A204.1 (cell line): ENCODE data around the gene CDH3.

Source experiments
- FAIRE-seq: peaks from 2 replicates; lab custom pipeline; 2012; peaks lifted over from hg19 to GRCh38; lab: Jason Lieb, UNC

The CDH3 gene

DNA sequence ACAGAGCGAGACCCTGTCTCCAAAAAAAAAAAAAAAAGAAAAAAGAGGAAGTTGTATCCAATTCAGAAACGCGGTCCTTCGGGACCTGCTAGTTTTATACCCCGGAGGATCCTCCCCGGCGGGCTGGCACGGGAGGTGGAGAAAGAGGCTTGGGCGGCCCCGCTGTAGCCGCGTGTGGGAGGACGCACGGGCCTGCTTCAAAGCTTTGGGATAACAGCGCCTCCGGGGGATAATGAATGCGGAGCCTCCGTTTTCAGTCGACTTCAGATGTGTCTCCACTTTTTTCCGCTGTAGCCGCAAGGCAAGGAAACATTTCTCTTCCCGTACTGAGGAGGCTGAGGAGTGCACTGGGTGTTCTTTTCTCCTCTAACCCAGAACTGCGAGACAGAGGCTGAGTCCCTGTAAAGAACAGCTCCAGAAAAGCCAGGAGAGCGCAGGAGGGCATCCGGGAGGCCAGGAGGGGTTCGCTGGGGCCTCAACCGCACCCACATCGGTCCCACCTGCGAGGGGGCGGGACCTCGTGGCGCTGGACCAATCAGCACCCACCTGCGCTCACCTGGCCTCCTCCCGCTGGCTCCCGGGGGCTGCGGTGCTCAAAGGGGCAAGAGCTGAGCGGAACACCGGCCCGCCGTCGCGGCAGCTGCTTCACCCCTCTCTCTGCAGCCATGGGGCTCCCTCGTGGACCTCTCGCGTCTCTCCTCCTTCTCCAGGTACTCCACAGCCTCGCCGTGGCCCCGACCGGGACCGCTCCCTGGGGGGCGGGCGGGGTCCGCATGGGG, at the start of gene CDH3:
Gene CDH3, plus strand, starts transcription at position 596 of the 779 bp plus-strand sequence. Its CDS starts 70 bp downstream, at position 666.
- no peak for FAIRE-seq

DNA sequence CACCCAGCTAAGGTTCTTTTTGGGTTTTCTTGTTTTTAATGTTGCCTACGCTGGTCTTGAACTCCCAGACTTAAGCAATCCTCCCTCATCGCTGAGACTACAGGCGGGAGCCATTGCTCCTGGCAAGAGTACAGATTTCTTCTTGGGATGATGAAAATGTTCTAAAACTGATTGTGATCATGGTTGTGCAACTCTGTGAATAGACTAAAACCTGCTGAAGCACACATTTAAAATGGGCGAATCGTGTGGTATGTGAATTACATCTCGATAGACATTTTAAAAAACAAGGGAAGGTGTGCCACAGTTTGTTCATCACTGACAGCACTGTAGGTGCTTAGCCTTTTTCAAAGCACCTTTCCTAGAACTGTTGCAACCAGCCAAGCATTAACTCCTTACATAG, 48.8 kb upstream of the CDH3 start:
- no peak for FAIRE-seq

DNA sequence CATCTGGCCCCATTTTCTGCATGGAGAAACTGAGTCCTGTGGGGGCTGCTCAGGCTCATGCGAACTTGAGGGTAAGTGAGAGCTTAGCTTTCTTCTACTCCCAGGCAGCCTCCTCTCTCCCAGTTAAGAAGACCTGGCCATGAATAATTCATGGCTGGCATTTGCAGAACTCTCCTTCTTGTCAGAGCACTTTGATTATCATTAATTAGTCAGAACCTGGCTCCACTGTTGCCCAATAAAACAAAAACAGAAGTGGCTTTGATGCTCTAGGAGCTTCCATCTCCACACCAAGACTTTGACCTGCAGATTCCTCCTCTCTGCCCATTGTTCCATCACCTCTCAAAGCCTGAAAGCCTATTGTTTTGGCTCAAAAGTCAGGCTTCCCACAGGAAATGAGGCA, 45.5 kb upstream of the CDH3 start:
- FAIRE-seq: no peak

DNA sequence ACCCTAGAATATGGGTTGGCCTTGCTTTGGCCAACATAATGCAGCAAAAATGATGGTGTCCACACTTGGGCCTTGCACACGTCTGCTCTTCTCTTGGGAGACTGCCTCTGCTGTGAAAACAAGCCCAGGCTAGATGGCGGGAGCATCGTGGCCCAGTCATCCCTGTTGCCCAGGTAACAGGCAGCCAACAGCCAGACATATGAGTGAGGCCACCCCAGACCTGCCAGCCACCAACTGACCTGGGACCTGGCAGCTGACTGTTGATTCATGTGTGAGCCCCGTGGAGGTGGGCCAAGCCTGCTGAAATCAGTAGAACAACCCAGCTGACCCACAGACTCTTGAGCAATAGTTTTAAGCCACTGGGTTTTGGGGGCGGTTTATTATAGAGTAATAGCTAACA, 39.4 kb upstream of the CDH3 start:
- no peak for FAIRE-seq

DNA sequence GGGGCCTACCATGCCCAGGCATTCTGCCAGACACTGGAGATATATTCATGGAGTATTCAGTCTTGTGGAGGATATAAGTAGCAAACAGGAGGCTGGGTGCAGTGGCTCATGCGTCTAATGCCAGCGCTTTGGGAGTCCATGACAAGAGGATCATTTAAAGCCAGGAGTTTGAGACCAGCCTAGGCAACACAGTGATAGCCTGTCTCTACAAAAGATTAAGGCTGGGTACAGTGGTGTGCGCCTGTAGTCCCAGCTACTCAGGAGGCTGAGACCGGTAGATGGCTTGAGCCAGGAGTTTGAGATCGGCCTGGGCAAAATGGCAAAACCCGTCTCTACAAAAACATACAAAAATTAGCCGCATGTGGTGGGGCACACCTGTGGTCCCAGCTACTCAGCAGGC, 37.7 kb upstream of the CDH3 start:
- no peak for FAIRE-seq

DNA sequence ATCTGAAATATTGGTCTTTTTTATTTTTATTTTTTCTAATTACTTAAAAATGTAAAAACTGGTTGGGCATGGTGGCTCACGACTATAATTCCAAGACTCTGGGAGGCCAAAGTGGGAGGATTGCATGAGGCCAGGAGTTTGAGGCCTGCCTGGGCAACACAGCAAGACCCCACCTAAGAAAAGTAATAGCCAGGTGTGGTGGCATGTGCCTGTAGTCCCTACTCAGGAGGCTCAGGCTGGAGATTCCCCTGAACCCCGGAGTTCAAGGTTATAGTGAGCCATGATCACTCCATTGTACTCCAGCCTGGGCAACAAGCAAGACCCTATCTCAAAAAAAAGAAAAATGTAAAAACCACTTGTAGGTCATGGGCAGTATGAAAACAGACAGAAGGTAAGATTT, 36.8 kb upstream of the CDH3 start:
- FAIRE-seq: no peak

DNA sequence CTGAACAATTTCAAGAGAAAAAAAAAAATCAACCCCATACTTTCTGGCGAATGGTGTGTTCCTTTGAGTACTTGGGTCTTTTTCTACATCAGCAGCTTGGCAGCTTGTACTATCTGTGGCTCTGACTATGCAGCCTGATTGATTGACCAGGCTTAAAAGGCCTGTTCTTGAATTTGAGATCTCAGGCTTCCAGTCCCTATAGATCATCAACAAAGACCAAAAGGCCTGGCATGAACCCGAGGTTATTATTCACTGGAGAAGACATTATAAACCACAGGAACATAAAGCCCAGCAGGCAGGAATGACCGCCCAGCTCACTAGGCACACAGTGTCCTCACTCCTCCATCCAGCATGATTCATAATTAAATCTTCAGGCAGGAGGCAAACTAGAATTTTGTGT, 32.1 kb upstream of the CDH3 start:
- no peak for FAIRE-seq

DNA sequence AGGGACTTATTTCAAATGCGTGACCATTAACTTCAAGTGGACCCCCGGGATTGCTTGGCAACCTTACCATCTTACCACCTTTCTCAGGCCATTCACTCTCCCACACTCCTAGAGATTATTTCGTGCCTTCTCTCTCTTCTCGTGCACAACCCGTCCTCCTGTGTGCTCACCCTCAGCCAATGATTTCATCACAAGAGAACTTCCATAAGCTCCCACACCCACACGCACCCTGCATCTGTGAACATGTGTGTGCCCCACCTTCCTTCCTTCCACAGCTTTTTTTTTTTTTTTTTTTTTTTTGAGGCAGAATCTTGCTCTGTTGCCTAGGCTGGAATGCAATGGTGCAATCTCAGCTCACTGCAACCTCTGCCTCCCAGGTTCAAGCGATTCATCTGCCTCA, 27.4 kb upstream of the CDH3 start:
- no peak for FAIRE-seq

DNA sequence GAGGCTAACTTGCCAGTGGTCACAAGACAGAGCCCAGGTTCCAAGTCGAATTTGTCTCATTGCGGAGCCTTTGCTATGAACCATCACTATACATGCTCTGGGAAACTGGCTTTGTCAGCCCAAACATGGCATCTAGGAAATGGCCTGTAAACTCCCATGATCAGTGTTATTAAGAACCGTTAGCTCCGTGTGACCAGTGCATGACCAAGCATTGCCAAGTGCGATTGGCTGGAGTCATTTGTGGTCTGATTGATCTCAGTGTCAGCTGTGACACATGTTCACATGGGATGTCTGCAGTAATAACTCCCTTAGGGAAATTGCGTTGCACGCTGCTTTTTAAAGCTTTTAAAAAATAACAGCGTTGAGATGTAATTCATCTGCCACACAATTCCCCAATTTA, 18.6 kb upstream of the CDH3 start:
- FAIRE-seq: no peak

DNA sequence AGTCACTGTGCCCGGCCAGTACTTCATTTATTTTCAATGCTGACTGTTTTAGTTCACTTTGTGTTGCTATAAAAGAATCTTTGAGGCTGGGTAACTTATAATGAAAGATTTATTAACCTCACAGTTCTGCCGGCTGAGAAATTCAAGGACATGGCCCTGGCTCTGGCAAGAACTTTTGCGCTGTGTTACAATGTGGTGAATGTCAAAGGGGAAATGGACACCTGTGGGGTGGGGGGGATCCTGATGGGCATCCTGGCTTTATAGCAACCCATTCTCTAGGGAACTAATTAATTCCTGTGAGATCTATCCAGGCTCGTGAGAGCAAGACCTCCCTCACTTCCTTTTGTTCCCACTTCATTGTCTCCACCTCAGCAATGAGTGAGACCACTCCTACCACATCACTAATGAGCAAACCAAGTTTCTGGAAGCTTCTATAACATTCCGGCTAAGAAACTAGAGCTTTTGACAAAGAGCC, 17.1 kb upstream of the CDH3 start:
- FAIRE-seq: no peak

DNA sequence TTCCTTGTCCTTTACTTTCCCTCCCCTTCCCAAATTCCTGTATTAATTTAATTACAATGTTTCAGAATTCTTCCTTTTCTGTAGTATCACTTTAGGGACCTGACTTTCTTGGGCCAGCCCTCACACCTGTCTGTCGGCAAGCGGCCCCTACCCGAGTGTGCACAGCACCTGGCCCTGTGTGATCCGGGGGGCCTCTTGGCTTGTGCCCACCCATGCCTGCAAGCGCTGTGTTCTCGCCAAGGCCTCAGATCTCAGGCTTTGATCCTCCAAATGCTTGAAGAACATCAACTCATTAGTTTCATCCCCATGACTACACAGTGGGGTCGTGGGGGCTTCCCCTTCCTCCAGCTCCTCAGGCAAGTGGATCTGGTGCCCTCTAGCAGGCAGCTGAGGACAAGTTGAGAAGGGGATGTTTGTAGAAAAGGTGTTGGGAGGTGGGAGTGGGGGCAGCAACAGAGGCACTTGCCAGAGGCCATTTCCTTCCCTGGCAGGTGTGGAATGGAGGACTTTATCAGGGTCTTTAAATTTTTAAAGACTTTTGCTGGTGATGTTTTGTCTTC, 15.7 kb upstream of the CDH3 start:
- FAIRE-seq: no peak

DNA sequence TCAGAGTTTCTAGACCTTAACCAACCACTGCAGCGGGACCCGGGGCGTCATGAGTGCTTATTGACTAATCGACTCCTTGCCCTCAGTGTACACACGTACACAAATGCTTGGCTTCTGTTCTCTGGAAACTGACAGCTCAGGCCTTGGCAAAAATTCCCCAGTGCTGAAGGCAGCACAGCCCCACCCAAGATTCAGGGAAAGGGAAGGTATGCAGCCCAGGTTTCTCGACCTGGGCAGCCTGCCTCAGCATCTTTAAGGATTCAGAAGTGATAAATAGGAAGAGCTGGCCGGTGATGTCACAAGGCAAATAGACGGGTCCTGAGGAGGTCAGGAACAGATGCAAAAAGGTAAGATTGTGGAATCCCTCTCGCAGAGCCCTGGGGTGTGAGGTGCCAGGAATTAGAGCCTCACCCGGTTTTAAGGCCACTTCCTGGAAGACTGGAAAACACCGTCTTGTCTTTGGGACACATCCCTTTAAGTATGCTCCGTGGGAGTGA, 9.0 kb upstream of the CDH3 start:
- FAIRE-seq: no peak

DNA sequence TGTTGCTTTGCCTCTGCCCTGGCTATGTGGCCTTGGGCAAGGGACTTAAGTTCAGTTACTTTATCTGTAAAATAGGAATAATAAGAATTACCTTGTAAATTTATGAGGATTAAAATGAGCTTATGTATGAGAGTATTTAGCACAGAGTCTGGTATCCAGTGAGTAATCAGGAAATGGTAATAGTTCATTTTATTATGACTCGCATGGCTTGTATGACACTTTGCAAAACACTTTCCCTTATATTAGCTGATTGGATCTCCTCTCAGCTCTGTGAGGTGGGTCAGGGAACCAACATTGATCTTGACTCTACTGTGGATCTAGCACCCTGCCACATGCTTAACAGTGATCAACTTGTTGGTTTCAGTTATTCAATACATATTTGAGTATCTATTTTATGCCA, 8.3 kb upstream of the CDH3 start:
- FAIRE-seq: no peak

DNA sequence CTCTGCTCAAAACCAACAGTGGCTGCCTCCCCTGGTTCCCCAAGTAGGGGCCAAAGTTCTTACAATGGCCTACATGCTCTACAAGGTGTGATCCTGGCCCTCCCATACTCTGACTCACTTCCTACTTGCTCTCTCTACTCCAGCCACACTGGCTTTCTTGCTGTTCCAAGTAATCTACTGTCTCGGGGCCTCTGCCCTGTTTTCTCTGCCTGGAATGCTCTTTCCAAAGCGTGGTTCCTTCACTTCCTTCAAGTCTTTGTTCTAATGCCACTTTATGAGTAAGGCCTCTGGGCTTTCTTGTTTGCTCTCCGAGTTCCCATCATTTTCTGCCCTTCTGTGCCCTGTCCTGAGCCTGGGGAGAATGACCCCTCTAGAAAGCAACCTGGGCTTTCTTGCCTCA, 4.1 kb upstream of the CDH3 start:
- FAIRE-seq: no peak

DNA sequence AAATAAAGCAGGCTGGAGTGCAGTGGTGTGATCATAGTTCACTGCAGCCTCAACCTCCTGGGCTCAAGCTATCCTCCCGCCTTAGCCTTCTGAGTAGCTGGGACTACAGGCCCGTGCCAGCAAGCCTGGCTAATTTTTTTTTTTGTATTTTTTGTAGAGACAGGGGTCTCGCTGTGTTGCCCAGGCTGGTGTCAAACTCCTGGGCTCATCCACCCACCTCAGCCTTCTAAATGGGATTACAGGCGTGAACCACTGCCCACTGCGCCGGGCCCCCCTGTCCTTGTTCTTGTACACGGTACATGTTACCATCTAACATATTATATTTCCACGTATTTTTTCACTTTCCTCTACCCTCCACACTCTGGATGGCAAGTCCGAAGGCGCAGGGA, 3.1 kb upstream of the CDH3 start:
- FAIRE-seq: no peak

DNA sequence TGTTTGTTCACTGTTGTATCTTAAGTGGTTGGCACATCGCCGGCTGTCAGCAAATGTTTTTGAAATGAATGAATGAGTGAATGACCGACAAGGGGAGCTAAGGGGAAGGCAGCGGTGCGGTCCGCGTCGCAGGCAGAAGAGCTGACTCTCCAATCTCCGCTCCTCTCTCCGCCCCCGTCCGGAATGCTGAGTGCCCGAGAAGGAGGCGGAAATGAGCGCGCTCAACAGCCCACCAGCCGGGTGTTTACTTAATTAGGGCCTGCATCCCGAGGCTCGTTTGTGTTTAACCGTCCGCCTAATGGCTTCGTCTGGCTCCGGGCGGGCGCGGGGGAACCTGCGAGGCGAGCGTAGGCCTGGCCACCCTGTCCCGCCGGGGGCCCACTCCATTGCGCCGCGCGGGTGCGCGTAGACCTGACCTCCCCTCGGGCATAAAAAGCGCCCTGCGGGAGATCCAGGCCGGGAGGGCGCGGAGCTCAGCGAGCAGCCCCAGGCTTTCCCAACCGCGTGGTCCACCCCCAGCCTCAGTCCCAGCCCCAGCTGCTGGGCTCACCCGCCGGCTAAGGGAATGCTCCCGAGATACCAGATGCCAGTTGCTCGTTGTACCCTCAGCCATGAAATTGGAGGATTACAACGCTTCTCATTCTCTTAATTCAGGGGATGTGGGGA, 2.5 kb upstream of the CDH3 start:
- no peak for FAIRE-seq

DNA sequence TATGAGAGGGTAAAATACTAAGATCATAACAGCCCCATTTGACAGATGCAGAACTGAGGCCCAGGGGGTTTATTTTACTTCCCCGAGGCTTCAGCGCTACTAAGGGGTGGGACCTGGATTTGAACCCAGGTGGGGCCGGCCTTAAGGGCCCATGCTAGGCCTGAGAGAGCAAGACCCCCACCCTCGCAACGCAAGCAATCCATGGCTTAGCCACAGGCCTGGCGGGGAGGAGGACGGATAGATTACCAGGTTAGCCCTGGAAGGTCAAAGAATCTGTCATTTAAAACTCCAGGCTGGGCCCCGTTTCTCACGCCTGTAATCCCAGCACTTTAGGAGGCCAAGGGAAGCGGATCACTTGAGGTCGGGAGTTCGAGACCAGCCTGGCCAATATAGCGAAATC, 1.9 kb upstream of the CDH3 start:
- FAIRE-seq: no peak

DNA sequence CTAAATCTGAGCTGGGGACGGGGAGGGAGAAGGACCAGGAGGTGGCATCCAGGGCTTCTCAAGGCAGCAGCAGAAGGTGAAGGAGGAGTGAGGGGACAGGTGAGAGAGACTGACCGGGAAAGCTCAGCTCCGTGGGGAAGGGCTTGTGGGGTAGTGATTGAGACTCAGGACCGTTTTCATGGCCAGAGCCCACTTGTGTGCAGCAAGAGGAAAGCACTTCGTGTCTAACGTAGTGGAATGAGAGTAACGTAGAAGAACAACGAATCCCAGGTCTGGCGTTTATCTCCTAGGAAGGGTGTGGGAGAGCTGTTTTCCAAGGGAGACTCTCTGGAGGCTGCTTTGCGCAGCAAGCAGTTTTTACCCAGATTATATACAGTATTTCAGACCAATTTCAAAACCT, 1.3 kb upstream of the CDH3 start:
- FAIRE-seq: no peak

DNA sequence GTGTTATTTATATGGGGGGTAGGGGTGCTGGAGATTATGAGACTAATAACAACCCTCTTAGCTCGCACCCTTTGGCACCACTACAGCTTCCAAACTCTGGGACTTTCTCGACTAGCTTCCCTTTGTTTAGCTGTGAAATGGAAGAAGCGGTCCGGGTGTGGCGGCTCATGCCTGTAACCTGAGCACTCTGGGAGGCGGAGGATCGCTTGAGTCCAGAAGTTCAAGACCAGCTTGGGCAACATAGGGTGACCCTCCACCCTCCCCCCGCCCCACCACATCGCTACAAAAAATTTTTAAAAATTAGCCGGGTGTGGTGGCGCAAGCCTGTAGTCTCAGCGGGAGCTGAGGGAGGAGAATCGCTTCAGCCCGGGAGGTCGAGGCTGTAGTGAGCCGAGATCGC, 814 bp upstream of the CDH3 start:
- FAIRE-seq: no peak

DNA sequence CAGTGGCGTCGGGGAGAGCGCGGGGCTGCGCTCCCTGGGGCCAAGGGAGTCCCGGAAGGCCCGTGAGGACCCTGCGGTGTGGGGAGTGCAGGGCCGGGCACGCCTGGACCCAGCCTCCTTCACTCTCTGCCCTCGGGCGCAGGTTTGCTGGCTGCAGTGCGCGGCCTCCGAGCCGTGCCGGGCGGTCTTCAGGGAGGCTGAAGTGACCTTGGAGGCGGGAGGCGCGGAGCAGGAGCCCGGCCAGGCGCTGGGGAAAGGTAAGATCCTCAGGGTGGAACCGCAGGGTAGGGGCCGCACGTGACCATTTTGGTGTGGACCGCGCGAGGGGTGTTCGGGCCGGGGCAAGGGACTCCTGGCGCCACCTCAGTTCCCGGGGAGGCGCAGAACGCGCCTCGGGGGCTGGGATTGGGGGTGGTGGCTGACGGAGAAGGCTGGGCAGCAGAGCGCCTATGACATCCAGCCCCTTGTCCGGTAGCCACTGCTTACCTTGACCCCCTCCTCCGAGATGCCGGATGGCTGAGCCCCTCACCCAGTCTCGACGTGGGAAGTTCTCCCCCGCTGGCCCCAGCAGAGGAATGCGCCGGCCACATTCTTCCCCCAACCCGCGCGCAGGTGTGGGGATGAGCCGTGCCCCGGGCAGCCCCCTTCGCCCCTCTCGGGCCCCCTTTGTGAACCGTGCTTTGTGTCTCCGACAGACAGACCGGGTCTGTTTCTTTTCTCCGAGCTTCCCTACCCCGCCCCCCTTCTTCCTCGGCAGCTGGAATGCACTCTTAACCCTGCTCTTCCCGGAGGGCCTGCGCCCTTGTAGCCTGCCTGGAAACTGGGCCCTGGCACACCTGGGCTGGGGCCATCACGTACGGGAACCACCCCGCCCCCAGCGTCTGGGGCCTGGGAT, 631 bp downstream of the CDH3 start:
- no peak for FAIRE-seq

DNA sequence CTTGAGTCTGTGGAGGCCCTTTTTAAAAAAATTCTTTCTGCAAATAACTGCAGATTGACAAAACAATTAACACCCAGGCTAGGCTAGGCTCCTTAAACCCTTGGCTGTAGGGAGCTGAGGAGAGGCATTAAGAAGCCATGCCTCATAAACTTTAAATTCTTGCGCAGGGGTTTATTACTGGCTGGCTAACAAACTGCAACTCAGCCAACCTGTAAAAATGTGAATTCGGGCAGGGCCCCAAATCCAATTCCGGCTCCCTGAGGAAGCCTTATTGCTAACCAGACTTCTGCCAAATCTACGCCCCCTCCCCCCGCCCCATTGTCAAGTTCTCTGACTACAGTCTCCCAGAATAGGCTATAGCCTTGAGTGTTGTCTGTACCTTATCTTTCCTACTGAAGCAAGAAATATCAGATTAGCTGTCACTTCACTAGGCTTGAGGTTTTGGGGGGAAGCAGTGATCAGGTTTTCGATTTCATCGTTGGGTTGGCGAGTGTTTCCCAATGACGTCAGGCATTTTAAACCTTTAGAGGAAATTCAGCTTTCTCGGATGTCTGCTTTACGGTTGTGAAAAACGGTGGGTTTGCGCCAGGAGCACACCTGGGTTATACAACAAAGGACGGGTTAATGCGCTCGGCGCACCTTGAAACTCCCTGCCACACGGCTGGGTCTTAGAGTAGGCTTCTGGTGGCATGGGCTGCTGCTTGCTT, 2.0 kb downstream of the CDH3 start:
- no peak for FAIRE-seq

DNA sequence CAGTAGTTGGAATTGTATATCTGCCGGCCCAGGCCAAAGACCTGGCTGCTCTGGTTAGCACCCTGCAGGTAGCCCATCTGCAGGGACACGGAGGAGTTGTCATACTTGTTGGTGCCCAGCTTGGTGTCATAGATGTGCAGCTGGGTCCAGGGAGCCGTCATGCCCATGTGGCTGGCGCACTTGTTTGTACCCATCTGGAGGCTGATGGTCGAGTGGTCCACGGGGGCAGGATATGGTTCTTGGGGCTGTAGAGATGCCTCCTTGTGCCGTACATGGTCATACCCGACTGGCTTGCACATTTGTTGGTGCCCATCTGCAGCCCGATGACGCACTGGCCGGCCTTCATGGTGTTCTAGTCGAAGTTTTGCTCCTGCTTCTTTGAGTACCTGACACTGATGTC, 6.0 kb downstream of the CDH3 start:
- no peak for FAIRE-seq
